HL-60/S4 treated with retinoic acid at 250 ng/mL for 4 days and 3 days (cell line): ENCODE measurements around the gene COL12A1.

ENCODE experiments used
- in situ Hi-C: fragments of 300-500 bp; cut with MboI; formaldehyde crosslinking; loops from 2 replicates; pipeline ENCODE4 v1.7.0; 2022; ENCODE audit warnings: low sequenced_read_pairs

The COL12A1 gene

DNA sequence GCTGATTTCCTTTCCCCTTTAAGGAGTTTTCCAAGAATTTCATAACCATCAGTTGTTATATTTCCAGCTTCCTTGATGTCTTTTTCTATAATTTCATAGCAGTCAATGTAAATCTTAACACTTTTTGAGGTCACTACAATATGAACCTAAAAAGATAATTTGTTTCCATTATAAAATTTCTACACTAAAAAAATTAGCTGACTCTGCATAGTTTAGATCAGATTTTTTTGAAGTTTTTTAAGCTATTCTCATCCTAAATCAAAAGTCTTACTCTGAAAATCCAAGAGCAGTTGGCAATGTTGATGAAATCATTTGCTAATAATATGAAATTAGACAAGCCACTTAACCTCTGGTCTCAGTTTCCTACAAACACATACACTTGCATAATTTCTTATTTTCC lies 96.8 kb downstream of the COL12A1 start:
- in situ Hi-C loops, result no loop called here

- in situ Hi-C loops, result no loop called here
These were observed 97.4 kb downstream of the COL12A1 start for GRCh38 chr6:75108333-75108974.

DNA sequence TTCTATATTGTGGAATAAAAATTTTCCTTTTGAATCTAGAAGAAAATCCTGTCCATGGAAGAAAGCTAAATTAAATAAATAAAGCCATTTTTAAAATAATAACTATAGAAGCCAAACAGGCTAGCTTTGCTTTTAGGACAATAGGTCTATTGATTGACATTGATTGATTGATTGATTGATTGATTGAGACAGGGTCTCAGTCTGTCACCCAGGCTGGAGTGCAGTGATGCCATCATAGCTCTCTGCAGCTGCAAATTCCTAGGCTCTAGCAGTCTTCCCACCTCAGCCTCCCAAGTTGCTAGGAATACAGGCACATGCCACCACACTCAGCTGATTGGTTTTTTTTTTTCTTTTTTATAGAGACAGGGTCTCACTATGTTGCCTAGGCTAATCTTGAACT lies 97.9 kb downstream of the COL12A1 start:
- in situ Hi-C loops, result no loop called here

- in situ Hi-C loops, result no loop called here
These were observed 99.4 kb downstream of the COL12A1 start for GRCh38 chr6:75106426-75106825.

DNA sequence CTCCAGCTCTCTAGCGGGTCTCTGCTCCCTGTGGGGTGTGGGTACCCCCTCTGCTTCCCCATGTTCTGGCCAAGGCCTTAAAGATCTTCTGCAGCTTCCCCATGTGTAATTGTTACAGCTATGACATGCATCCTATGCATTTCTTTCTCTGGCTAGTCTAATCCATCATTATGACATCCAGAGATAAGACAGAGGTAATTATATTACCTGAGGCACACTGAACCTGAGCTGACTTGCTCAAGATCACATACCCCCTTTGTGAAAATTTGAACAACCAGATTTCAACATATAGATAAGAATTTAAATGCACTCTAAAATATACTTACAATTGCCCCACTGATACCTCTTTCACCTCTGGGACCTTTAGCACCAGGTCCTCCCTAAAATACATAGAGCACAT lies 102.4 kb downstream of the COL12A1 start:
- in situ Hi-C loops, result no loop called here

- in situ Hi-C loops, result no loop called here
These were observed 103.6 kb downstream of the COL12A1 start for GRCh38 chr6:75102301-75102700.

DNA sequence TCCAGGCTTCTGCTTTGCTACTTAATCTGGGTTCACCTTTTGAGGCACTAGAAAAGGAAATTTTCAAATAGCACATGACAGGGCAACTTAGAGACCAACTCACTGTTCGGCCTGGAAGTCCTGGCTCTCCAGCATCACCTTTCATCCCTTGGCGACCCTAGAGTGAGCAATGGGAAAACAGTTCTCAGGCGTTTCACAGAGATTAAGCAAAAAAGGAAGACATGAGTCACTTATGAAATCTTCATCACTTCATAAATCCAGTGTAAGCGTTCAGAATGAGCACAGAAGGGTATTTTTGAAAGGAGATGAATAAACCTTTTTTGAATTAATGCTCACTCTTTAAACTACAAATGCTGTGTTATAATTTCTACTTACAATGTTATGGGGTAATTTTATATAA lies 104.0 kb downstream of the COL12A1 start:
- in situ Hi-C loops, result no loop called here

DNA sequence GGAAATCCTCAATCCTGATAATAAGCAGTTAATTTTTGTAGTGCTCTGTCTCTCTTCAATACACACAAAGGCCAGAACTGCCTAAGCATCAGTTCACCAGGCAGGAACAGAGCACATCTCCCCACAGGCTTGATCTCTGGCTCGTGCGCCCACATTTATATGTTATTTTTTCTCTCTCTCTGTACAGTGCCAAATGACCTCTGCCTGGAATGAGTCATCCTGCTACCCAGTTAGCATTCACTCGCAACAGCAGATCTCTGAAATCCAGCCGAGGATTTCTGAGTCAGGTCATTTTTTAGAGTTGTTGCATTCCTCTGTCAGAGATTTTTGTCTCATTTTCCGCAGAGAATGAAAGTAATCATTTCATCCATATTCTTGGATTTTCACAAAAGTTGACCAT lies 107.1 kb downstream of the COL12A1 start:
- in situ Hi-C loops, result no loop called here

DNA sequence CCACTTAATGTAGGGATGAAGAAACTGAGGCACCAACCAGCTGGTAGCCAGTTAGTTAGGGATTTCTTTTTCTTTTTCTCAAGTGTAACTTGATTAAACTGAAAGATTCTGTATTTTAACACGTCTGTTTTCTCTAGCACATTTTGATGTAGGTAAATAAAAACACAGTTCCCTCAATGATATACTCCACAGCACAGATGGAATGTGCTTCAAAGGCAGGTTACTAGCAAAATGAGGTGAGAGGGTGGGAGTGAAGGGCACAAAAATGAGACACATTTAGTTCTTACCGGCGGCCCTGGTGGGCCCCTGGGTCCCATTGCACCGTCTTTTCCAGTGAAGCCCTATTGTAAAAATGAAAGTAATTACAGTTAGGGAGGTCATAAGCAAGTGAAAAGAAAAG lies 108.9 kb downstream of the COL12A1 start:
- in situ Hi-C loops, result no loop called here

DNA sequence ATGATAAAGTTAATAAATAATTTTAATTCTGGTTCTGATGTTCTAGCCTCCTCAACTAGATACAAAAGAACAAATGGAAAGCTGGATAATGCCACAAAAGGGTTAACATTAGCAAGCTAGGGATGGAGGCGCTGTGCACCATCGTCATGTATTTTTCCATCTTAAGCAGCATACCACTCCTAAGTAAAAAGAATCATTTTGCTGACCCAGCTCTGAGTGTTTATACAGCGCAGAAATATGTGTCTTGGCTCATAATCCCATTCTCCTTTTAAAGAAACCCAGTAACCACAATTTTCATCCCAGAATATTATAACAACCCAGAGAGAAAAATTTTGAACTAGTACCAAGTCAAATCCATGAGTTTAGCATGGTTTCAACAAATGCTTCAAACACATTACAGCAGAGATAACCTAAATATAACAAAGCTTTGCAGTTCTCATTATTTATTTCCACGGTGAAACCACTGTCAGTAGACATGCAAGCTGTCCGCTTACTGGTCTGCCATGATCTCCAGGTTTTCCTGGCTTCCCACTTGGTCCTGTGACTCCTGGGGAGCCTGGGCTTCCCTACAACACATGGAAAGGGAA lies 111.1 kb downstream of the COL12A1 start:
- in situ Hi-C loops, result no loop called here

DNA sequence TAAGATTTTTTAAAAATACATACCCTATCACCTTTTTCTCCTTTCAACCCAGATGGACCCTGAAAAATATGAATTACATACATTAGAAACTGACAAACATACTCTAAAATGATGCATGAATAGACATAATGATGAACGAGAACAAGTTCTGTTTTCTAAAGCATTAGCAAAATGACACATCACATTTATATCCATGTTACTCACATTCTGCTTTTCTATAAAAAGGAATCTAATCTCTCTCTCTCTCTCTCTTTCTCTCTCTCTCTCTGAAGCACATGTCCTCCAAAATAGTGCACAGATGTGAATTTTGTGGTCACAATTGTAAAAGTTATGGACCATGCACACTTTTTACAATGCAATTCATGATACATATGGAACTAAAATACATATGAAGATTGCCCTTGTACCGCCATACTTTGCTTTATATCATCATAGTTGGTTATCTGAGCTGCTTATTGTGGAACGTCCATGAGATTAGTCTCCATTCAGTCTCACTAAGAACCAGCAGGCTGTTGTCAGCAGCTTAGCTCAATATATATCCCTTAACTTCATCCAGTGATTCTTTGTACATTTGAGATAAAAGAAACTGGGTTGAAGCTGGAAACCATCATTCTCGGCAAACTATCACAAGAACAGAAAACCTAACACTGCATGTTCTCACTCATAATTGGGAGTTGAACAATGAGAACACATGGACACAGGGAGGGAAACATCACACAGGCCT lies 114.2 kb downstream of the COL12A1 start:
- in situ Hi-C loops, result no loop called here

- in situ Hi-C loops, result no loop called here
These were observed 115.3 kb downstream of the COL12A1 start for GRCh38 chr6:75090576-75090975.

- in situ Hi-C loops, result no loop called here
These were observed 115.9 kb downstream of the COL12A1 start for GRCh38 chr6:75089921-75090320.

GRCh38 chr6:75089151-75089897 lies 116.5 kb downstream of the COL12A1 start:
- in situ Hi-C loops, result no loop called here

DNA sequence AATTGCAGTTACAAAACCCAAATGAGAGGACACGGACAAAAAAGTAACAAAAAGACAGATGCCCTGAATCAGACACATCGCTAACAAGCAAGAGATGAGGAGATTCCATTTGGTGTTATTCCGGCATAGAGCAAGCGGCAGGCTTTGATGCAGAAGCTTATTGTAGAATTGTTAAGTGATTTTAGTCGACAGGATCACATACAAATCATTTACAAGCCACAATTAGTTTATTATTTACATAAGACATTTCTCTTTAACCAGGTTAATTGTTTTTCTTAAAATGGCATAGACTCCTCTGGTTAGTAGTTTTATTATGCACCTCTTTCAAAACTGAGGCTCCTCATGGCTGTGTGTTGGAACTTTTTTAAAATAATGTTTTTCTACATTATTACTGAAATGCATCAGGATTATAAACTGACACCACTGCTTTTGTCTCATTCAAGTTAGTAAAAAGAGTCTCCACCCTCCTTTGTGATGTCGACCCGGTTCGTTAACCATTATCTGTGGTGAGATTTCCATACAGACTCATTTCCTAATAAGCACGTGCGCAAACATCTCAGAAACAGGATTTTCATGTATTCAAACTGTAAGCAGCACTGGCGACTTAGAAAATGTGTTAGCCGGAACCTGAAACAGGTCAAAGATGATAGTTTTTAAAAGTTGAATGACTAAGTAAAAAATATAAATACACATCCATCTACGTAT lies 119.8 kb downstream of the COL12A1 start:
- in situ Hi-C loops, result no loop called here

DNA sequence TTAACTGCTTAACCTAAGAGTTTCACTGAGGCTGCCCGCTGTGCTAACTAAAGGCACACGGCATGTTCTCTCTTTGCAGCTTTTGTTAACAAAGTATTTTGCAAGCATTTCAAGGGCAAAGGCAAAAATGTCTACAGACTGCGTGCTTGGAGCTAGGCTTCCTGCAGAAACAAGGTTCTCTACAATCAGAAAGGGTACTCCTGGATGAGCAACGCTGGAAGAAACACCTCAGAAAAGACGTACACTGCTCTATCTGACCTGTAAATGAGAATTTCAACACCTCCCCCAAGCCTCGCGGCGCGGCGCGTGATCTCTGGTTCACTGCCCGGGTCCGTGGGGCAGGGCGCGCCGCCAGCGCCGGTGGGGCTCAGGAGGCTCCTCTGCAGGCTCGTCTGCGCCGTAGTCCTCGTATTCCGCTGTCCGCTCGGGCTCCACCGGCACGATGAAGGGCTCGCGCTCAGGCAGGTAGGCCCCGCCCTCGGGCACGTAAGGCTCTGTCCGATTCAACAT lies 120.9 kb downstream of the COL12A1 start:
- in situ Hi-C loops, result no loop called here

DNA sequence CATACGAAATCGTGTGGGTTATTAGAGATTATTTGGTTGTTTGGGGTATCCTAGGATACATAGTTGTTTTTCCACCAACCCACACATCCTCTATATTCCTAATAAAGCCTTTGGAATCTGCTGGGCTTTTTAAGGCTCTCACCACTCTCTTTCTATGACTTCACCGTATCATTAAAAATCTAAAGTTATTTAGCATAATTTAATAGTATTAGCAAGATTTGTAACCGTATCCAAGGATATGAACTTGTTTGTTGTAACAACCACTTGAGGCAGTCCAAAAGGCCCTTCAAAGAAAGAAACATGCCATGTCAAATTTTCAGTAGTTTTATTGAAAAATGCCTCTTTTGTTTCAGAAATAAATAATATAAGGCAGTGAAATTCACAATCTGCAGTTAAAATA lies 121.8 kb downstream of the COL12A1 start:
- in situ Hi-C loops, result no loop called here

GRCh38 chr6:75081921-75082320 lies 123.9 kb downstream of the COL12A1 start:
- in situ Hi-C loops, result no loop called here

DNA sequence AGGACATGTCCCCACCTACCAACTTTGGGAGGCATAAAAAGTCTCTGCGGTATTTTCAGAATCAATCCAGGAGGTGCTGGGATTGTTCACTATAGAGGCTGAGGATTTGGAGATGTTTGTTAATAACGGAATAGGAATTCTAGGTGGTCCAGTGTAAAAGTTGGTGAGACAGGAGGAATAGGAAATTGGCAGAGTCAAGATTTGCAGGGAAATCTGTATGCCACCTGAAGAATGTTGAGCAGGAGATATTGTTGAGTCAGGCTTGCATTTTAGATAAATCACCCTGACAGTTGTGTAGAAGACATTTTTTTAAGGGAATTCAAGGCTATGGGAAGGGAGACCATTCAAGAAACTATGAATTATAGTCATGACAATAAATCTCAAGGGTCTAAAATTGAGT lies 124.8 kb downstream of the COL12A1 start:
- in situ Hi-C loops, result no loop called here

- in situ Hi-C loops, result no loop called here
These were observed 126.3 kb downstream of the COL12A1 start for GRCh38 chr6:75079589-75079988.

- in situ Hi-C loops, result no loop called here
These were observed 128.2 kb downstream of the COL12A1 start for GRCh38 chr6:75077701-75078100.
